Keratinocyte (primary cell): ENCODE results near the gene PEX5L. TPM values are rescaled to one million over a fixed set of nuclear protein-coding genes. Genes with fewer than 3 reads are reported as not detected.

Experiments used
- DNase-seq: peaks from one replicate; pipeline ENCODE4 v3.0.0-alpha.2; 2011; ENCODE audit warnings: low read depth, missing footprints, low spot score
- FAIRE-seq: peaks from 2 replicates; lab custom pipeline; 2011; peaks lifted over from hg19 to GRCh38; lab: Jason Lieb, UNC
- H2AFZ ChIP-seq: 2 replicates; pipeline ENCODE4 v1.6.0; 2012; ENCODE audit warnings: low read length, control low read depth, inconsistent platforms; ENCODE audit not compliant: control insufficient read depth
- H3K27ac ChIP-seq: 2 replicates; pipeline ENCODE4 v1.5.1; 2011; ENCODE audit warnings: low read length; ENCODE audit not compliant: control insufficient read depth, insufficient read depth
- H3K27me3 ChIP-seq: 3 replicates; pipeline ENCODE4 v1.6.0; 2011; ENCODE audit warnings: low read length; ENCODE audit not compliant: control insufficient read depth, insufficient read depth; ENCODE audit errors: extremely low read depth
- H3K36me3 ChIP-seq, 2 experiments: 2 replicates in 1 of 2; 3 replicates in 1 of 2; pipeline ENCODE4 v1.5.1; 2011; ENCODE audit warnings: low read length in 2 of 2, mild to moderate bottlenecking in 1 of 2; ENCODE audit not compliant: control insufficient read depth in 2 of 2, insufficient read depth in 2 of 2; ENCODE audit errors: extremely low read depth in 1 of 2
- H3K4me1 ChIP-seq: 3 replicates; pipeline ENCODE4 v1.5.1; 2011; ENCODE audit warnings: low read length; ENCODE audit not compliant: control insufficient read depth, insufficient read depth; ENCODE audit errors: extremely low read depth
- H3K4me2 ChIP-seq: 3 replicates; pipeline ENCODE4 v1.6.0; 2011; ENCODE audit warnings: low read depth, low read length; ENCODE audit not compliant: control insufficient read depth, insufficient read depth; ENCODE audit errors: extremely low read depth
- H3K4me3 ChIP-seq, 3 experiments: fragments of 200-600 bp in 1 of 3; sonication (generic) in 1 of 3; 2 replicates in 2 of 3; 3 replicates in 1 of 3; pipeline ENCODE4 v1.5.1; 2011 to 2016; ENCODE audit warnings: low read length in 3 of 3, mild to moderate bottlenecking in 3 of 3, control low read depth in 2 of 3, inconsistent platforms in 1 of 3, low read depth in 1 of 3, mixed read lengths in 1 of 3, mixed run types in 1 of 3, moderate library complexity in 1 of 3; ENCODE audit not compliant: control insufficient read depth in 2 of 3, insufficient read depth in 2 of 3; ENCODE audit errors: extremely low read depth in 1 of 3
- H3K79me2 ChIP-seq: 2 replicates; pipeline ENCODE4 v1.6.0; 2012; ENCODE audit warnings: low read length; ENCODE audit not compliant: control insufficient read depth, insufficient read depth
- H3K9ac ChIP-seq: 3 replicates; pipeline ENCODE4 v1.6.0; 2011; ENCODE audit warnings: low read length; ENCODE audit not compliant: control insufficient read depth, insufficient read depth; ENCODE audit errors: extremely low read depth
- H3K9me1 ChIP-seq: 3 replicates; pipeline ENCODE4 v1.6.0; 2011; ENCODE audit warnings: low read length; ENCODE audit not compliant: control insufficient read depth, insufficient read depth; ENCODE audit errors: extremely low read depth
- H3K9me3 ChIP-seq: 2 replicates; pipeline ENCODE4 v1.5.1; 2012; ENCODE audit warnings: low read depth, low read length; ENCODE audit not compliant: control insufficient read depth
- H4K20me1 ChIP-seq: 3 replicates; pipeline ENCODE4 v1.6.0; 2011; ENCODE audit warnings: low read length; ENCODE audit not compliant: control insufficient read depth, insufficient read depth; ENCODE audit errors: extremely low read depth
- EZH2 ChIP-seq: IDR thresholded peaks from one replicate; pipeline ENCODE4 v1.6.1; 2012; ENCODE audit warnings: inconsistent platforms, mild to moderate bottlenecking, low read length, moderate library complexity
- dilution Hi-C: fragments of 300-500 bp; cut with MboI; formaldehyde crosslinking; loops from one replicate; pipeline ENCODE4 v1.7.0; 2020; ENCODE audit warnings: low sequenced_read_pairs; ENCODE audit not compliant: extremely low pct_ligation_motif_present
- polyA plus RNA-seq, 5 experiments: library from polyadenylated mRNA; depleted of rRNA in 3 of 5; stranded (reverse) in 3 of 5; stranded (forward) in 1 of 5; unstranded in 1 of 5; fragments of >200 nt; gene quantifications; 1 replicate in 1 of 5; 2 replicates in 3 of 5; 3 replicates in 1 of 5; pipeline versions ENCODE4 v1.2.1 to v1.2.3, GENCODE V29; 2011 to 2012; ENCODE audit warnings: missing spikeins in 2 of 5, low read depth in 1 of 5, low replicate concordance in 1 of 5
- TF ChIP-seq, protein P1 (sequence below), 3 experiments: IDR thresholded peaks in 1 of 3; conservative IDR thresholded peaks in 1 of 3; optimal IDR thresholded peaks in 1 of 3; 2 replicates in 2 of 3; 3 replicates in 1 of 3; pipeline versions ENCODE3 to v1.5.1; 2011; ENCODE audit warnings: low read length in 3 of 3, mild to moderate bottlenecking in 3 of 3, moderate library complexity in 2 of 3, control low read depth in 1 of 3, inconsistent platforms in 1 of 3; ENCODE audit not compliant: insufficient read depth in 2 of 3; ENCODE audit errors: extremely low read depth in 1 of 3

Gene PEX5L
- polyA plus RNA-seq, 1 donor (not counting 4 experiments of a cell fraction or from before 2014, with no cell fraction given), result 0.92 TPM

GRCh38 chr3:179958759-179959158 is 78.0 kb downstream of the PEX5L start:
- Histone ChIP-seq H3K9me3 (no peaks in the 10 kb centered on the region), H3K27me3 (no peaks in the 10 kb centered on the region), H3K4me2 (no peak overlapping the region), H3K79me2 (no peaks in the 10 kb centered on the region), H3K4me1 (no peaks in the 10 kb centered on the region), H3K9ac (no peak overlapping the region), H4K20me1 (no peaks in the 10 kb centered on the region), H3K36me3 (no peaks in the 10 kb centered on the region), H3K27ac (no peak overlapping the region), H2AFZ (no peak overlapping the region), H3K4me3 (no peak overlapping the region), H3K9me1 (no peaks in the 10 kb centered on the region)
- TF ChIP-seq, protein P1, sequence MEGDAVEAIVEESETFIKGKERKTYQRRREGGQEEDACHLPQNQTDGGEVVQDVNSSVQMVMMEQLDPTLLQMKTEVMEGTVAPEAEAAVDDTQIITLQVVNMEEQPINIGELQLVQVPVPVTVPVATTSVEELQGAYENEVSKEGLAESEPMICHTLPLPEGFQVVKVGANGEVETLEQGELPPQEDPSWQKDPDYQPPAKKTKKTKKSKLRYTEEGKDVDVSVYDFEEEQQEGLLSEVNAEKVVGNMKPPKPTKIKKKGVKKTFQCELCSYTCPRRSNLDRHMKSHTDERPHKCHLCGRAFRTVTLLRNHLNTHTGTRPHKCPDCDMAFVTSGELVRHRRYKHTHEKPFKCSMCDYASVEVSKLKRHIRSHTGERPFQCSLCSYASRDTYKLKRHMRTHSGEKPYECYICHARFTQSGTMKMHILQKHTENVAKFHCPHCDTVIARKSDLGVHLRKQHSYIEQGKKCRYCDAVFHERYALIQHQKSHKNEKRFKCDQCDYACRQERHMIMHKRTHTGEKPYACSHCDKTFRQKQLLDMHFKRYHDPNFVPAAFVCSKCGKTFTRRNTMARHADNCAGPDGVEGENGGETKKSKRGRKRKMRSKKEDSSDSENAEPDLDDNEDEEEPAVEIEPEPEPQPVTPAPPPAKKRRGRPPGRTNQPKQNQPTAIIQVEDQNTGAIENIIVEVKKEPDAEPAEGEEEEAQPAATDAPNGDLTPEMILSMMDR (optimal IDR thresholded peaks at IDR 0.05 in 1 of 3, IDR thresholded peaks at IDR 0.05 in 1 of 3, conservative IDR thresholded peaks at IDR 0.05 in 1 of 3; ENCODE audit: extremely low read depth in 1 of 3, insufficient read depth in 2 of 3, low read length in 3 of 3), result no peak
- TF ChIP-seq EZH2, result no peak
- FAIRE-seq, result no peak
- no peak for DNase-seq
- dilution Hi-C loops, result no loop called here

DNA sequence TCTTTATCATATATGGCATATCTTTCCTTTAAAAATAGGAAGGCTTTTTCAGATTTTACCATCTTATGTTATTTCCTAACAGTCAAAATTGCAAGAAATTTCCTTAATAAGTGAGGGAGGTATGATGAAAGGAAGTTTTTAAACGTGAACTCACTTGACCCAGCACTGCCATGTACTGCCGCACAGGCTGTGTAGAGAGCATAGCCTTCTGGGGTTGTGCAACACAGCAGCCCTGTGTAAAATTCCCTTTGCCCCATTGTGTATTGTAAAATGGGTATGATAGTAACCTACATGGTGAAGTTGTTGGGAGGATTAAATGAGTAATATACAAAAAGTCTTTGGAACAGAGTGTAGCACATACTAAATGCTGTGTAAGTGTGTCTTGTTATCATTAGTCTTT is 78.6 kb downstream of the PEX5L start:
- Histone ChIP-seq H3K27ac (no peak overlapping the region), H3K79me2 (no peaks in the 10 kb centered on the region), H3K4me1 (no peaks in the 10 kb centered on the region), H3K9ac (no peak overlapping the region), H2AFZ (no peak overlapping the region), H3K9me3 (no peaks in the 10 kb centered on the region), H3K4me3 (no peak overlapping the region), H3K27me3 (no peaks in the 10 kb centered on the region), H4K20me1 (no peaks in the 10 kb centered on the region), H3K4me2 (no peak overlapping the region), H3K9me1 (no peaks in the 10 kb centered on the region), H3K36me3 (no peaks in the 10 kb centered on the region)
- DNase-seq (no peak), FAIRE-seq (no peak)
- dilution Hi-C loops, result no loop called here
- TF ChIP-seq EZH2, result no peak
- TF ChIP-seq, protein P1 (optimal IDR thresholded peaks at IDR 0.05 in 1 of 3, IDR thresholded peaks at IDR 0.05 in 1 of 3, conservative IDR thresholded peaks at IDR 0.05 in 1 of 3; ENCODE audit: extremely low read depth in 1 of 3, insufficient read depth in 2 of 3, low read length in 3 of 3), result no peak
